Measurements from ENCODE around the gene HGFAC.

HGFAC gene

GRCh38 chr4:3431446-3431993 is 10.2 kb upstream of the HGFAC start:
- H3K27me3 Mint-ChIP-seq, result no peaks in the 10 kb centered on the region
- ATAC-seq (no peak), DNase-seq (no peak)
- H3K4me3 Mint-ChIP-seq, result no peak overlapping the region
- no peaks in the 10 kb centered on the region for H3K4me1 Mint-ChIP-seq
- no peak overlapping the region for H3K27ac Mint-ChIP-seq
- H3K9me3 Mint-ChIP-seq, result no peaks in the 10 kb centered on the region

GRCh38 chr4:3432381-3432790 is 9.4 kb upstream of the HGFAC start:
- no peak overlapping the region for H3K4me3 Mint-ChIP-seq
- no peaks in the 10 kb centered on the region for H3K27me3 Mint-ChIP-seq
- ATAC-seq, result no peak
- no peak for DNase-seq
- H3K27ac Mint-ChIP-seq, result no peak overlapping the region
- no peaks in the 10 kb centered on the region for H3K9me3 Mint-ChIP-seq
- no peaks in the 10 kb centered on the region for H3K4me1 Mint-ChIP-seq

GRCh38 chr4:3433138-3433869 is 8.5 kb upstream of the HGFAC start:
- no peak for ATAC-seq
- no peak overlapping the region for H3K4me3 Mint-ChIP-seq
- peak overlapping the region in 1 of 2 donors; percentile 60 for H3K27ac Mint-ChIP-seq
- H3K4me1 Mint-ChIP-seq, result no peaks in the 10 kb centered on the region
- no peaks in the 10 kb centered on the region for H3K27me3 Mint-ChIP-seq
- DNase-seq, result no peak
- no peaks in the 10 kb centered on the region for H3K9me3 Mint-ChIP-seq

DNA sequence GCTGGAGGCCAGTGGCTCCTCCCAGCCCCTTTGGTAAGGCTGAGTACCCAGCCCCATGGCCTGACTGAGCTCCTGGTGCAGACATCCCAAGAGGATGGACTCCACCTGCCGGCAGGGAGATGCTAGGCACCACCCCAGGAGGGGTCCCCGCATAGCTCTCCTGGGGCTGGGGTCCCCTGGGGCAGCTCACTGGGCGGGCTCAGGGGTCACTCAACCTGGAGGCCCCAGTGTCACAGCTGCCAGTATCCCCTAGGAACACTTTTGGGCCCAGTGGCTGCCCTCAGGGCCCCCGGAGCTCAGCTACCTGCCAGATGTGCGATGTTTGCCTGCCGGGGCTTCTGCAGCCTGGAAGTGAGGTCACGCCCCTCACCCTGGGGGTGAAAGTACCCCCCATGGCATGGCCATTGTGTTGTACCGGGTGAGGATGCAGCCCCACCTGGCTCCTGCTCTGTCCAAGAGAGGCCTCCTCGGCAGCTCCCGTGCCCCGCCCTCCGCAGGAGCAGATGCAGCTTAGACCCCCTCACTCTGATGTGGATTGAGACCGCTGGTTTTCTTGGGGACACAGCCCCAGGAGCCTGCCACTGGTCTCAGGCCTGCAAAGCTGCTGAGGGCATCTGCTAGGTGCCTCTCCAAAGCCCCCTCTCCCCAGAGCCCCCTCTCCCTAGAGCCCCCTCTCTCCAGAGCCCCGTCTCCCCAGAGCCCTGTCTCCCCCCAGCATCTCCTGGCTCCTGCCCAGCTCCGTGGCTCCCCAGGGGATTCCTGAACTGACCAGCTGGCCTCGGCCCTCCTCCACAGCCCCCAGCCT is 6.7 kb upstream of the HGFAC start:
- Mint-ChIP-seq H3K27ac (no peak overlapping the region), H3K4me1 (no peaks in the 10 kb centered on the region), H3K4me3 (no peak overlapping the region), H3K27me3 (no peaks in the 10 kb centered on the region), H3K9me3 (no peaks in the 10 kb centered on the region)
- no peak for DNase-seq
- ATAC-seq, result no peak

DNA sequence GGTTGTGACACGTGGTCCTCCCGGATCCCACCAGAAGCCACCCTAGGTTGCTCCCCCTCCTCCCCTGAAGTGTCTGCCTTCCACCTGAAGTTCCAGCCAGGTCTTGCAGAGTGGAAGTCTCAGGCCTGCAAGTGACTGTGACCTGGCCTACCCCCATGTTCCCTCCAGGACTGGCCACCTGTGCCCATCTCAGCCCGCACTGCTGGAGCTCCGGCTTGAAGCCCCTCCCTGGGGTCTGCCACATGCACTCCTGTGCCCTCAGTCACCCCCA is 6.1 kb upstream of the HGFAC start:
- H3K4me1 Mint-ChIP-seq, result no peaks in the 10 kb centered on the region
- H3K27me3 Mint-ChIP-seq, result no peaks in the 10 kb centered on the region
- ATAC-seq (no peak), DNase-seq (no peak)
- no peaks in the 10 kb centered on the region for H3K9me3 Mint-ChIP-seq
- no peak overlapping the region for H3K4me3 Mint-ChIP-seq
- peak overlapping the region in 1 of 2 donors; percentile 44 for H3K27ac Mint-ChIP-seq

DNA sequence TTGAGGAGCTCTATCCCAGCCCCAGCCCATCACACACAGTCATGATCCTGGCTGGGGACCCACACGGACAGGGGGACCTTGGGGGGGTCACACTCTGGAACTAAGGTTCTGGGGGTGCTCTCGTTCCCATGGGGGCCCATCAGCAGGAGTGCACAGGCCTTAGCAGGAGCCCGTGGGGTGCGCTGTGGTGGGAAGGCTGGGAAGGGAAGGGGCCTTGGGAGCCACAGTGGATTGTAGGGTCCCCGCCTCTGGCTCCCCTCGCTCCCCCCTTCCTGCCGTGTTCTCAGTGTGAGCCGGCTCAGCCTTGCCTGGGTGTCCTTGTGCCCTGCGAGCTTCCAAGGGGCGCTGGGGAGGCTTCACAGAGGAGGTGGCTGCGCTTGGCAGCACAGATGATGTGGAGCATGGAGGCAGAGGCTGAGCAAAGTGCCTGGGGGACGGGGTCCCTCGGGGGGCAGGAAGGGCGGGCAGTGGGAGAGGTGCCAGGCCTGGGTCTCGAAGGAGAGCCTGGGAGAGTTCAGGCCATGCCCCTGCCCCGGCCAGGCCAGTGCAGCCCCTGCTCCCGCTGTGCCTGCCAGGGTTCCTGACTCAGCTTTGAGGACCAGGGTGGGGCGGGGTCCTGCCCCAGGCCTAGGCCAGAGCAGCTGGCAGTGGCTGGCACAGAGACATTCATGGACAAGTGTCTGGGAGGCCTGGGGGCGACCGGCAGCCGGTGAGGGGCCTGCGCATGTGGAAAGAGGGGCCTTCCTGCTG is 5.5 kb upstream of the HGFAC start:
- Mint-ChIP-seq H3K27ac (peak overlapping the region; percentile 61 to 86), H3K9me3 (no peaks in the 10 kb centered on the region), H3K4me3 (no peak overlapping the region), H3K27me3 (no peaks in the 10 kb centered on the region), H3K4me1 (no peaks in the 10 kb centered on the region)
- ATAC-seq (peak; percentile 17), DNase-seq (no peak)

DNA sequence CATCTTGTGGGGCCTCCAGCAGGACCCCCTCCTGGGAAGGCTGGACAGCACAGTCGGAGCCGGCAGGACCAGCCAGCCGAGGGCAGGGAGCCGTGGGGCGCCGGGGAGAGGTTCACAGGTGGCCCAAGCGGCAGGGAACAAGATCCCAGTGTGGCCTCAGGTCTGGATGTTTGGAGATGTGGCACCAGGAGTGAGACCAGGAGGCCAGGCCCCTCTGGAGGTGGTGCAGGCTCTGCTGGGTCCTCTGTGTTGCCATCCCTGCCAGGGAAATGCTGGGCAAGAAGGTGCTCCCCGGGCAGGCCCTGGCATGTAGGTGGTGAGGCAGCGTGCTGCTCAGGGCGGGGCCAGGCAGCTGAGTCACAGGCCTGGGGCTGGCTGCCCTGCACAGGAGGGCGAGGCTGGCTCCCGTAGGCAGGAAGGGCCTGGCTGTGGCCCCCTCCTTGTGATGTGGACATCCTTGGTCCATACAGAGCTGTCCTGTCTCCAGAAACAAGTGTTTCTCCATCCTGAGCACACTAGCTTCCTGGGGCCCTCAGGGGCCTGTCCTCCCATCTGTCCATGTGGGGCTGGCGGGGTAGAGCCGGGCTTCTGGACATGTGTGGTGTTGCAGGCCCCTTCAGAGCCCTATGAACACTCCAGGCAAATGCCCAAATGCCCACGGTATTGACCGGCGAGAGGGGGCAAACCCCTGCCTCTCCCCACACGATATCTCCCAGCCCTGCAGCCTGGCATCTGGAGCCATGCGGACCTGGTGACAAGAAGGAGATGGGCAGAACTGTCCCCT is 4.8 kb upstream of the HGFAC start:
- H3K4me3 Mint-ChIP-seq, result no peak overlapping the region
- H3K9me3 Mint-ChIP-seq, result no peaks in the 10 kb centered on the region
- peak overlapping the region; percentile 61 to 86 for H3K27ac Mint-ChIP-seq
- no peak for DNase-seq
- H3K27me3 Mint-ChIP-seq, result no peaks in the 10 kb centered on the region
- peak; percentile 47 for ATAC-seq
- no peaks in the 10 kb centered on the region for H3K4me1 Mint-ChIP-seq

DNA sequence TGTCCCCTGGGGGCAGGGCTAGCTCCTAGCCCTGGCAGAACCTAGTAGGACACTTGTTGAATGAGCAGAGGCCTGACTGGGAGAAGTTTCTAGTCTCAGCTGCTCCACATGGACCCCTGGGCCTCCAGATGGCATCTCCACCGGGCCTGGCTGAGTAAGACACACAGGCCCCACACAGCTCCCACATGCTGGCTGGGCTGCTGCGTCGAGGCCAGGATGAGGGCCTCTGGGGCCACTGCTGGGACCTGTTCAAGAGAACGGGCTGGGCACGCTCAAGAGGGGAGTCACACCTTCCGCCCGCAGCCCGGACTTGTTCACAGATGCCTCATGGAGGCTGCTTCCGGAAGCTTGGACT is 4.2 kb upstream of the HGFAC start:
- no peak overlapping the region for H3K27ac Mint-ChIP-seq
- no peaks in the 10 kb centered on the region for H3K4me1 Mint-ChIP-seq
- ATAC-seq, result no peak
- DNase-seq, result no peak
- H3K9me3 Mint-ChIP-seq, result no peaks in the 10 kb centered on the region
- no peaks in the 10 kb centered on the region for H3K27me3 Mint-ChIP-seq
- H3K4me3 Mint-ChIP-seq, result no peak overlapping the region

- H3K4me1 Mint-ChIP-seq, result no peaks in the 10 kb centered on the region
- no peak for ATAC-seq
- no peak overlapping the region for H3K27ac Mint-ChIP-seq
- H3K27me3 Mint-ChIP-seq, result no peaks in the 10 kb centered on the region
- no peak for DNase-seq
- H3K9me3 Mint-ChIP-seq, result no peaks in the 10 kb centered on the region
- H3K4me3 Mint-ChIP-seq, result no peak overlapping the region
Observed at GRCh38 chr4:3437998-3438846, 3.5 kb upstream of the HGFAC start.

- H3K4me3 Mint-ChIP-seq, result no peak overlapping the region
- H3K4me1 Mint-ChIP-seq, result no peaks in the 10 kb centered on the region
- no peaks in the 10 kb centered on the region for H3K9me3 Mint-ChIP-seq
- H3K27me3 Mint-ChIP-seq, result no peaks in the 10 kb centered on the region
- H3K27ac Mint-ChIP-seq, result peak overlapping the region in 1 of 2 donors; percentile 12
- ATAC-seq (no peak), DNase-seq (no peak)
Observed at GRCh38 chr4:3438847-3439180, 3.0 kb upstream of the HGFAC start.

DNA sequence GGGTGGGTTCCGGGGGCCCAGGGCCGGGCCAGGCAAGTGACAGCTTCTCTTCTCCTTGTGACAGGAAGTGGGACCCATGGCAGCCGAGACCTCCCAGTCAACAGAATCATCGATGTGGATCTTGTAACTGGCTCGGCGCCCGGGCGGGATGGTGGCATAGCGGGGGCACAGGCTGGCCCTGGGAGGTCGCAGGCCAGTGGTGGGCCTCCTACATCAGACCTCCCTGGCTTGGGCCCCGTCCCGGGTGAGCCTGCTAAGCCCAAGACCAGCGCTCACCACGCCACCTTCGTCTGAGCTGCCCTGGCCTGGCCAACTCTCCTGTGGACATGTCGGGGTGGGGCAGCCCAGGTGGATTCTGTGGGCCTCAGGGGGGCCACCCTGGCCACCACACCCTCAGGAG is 2.4 kb upstream of the HGFAC start:
- H3K4me3 Mint-ChIP-seq, result no peak overlapping the region
- H3K9me3 Mint-ChIP-seq, result no peaks in the 10 kb centered on the region
- DNase-seq, result no peak
- no peaks in the 10 kb centered on the region for H3K4me1 Mint-ChIP-seq
- no peak for ATAC-seq
- H3K27me3 Mint-ChIP-seq, result no peaks in the 10 kb centered on the region
- peak overlapping the region in 1 of 2 donors; percentile 59 for H3K27ac Mint-ChIP-seq

- H3K9me3 Mint-ChIP-seq, result no peaks in the 10 kb centered on the region
- H3K4me3 Mint-ChIP-seq, result no peak overlapping the region
- H3K27ac Mint-ChIP-seq, result peak overlapping the region in 1 of 2 donors; percentile 86
- no peaks in the 10 kb centered on the region for H3K4me1 Mint-ChIP-seq
- DNase-seq (no peak), ATAC-seq (no peak)
- H3K27me3 Mint-ChIP-seq, result no peaks in the 10 kb centered on the region
Observed at GRCh38 chr4:3440011-3440410, 1.8 kb upstream of the HGFAC start.

DNA sequence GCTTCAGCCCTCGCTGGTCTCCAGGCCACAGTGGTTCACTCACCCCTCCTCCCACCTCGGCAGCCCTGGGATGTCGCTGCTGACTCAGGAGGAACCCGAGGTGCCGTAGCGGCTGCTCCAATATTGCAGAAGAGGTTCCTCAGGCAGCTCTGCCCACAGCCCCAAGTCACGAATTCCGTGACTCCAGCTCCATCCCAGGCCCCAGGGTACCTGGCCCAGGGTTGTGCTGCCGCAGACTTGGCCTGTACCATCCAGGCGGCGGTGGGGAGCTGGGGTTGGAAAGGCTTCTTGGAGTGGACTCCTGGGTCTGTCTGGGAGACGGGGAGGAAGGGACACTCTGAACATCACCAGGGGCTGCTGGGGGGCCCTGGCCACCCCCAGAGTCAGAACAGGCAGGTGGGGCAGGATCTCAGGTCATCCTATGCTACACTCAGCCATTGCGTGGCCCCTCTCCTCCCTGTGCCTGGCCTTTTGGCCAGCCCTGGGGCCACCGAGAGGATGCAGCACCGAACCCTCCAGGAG is 728 bp upstream of the HGFAC start:
- no peaks in the 10 kb centered on the region for H3K9me3 Mint-ChIP-seq
- DNase-seq, result no peak
- H3K27ac Mint-ChIP-seq, result no peak overlapping the region
- no peak for ATAC-seq
- H3K4me3 Mint-ChIP-seq, result no peak overlapping the region
- H3K27me3 Mint-ChIP-seq, result no peaks in the 10 kb centered on the region
- H3K4me1 Mint-ChIP-seq, result no peaks in the 10 kb centered on the region

- DNase-seq (no peak), ATAC-seq (no peak)
- no peak overlapping the region for H3K4me3 Mint-ChIP-seq
- no peaks in the 10 kb centered on the region for H3K4me1 Mint-ChIP-seq
- H3K27me3 Mint-ChIP-seq, result no peaks in the 10 kb centered on the region
- H3K27ac Mint-ChIP-seq, result no peak overlapping the region
- no peaks in the 10 kb centered on the region for H3K9me3 Mint-ChIP-seq
Observed at GRCh38 chr4:3442460-3442958, 741 bp downstream of the HGFAC start.

Data from stimulated activated naive CD8-positive, alpha-beta T cell treated with anti-CD3 and anti-CD28 coated beads, Interleukin-15, amount 100 ng/mL, for 72 hours (primary cell).